Urinary bladder (tissue), 4 donors: ENCODE data around the gene SERINC5. TPM values are rescaled to one million over a fixed set of nuclear protein-coding genes. Genes with fewer than 3 reads are reported as not detected.
"Not testable (repeated sequence)": the region's sequence is repeated elsewhere in the genome, so short reads cannot be mapped to it uniquely, and the experiment has no call there.

Source experiments
- DNase-seq: peaks from one replicate; pipeline ENCODE4 v3.0.0-alpha.2; 2015; ENCODE audit errors: extremely low spot score
- H3K27ac ChIP-seq: one replicate; pipeline ENCODE4 v1.5.1; 2013; ENCODE audit warnings: low read depth, mild to moderate bottlenecking, moderate library complexity
- H3K36me3 ChIP-seq: one replicate; pipeline ENCODE4 v1.6.1; 2013; ENCODE audit warnings: mild to moderate bottlenecking, moderate library complexity; ENCODE audit not compliant: insufficient read depth
- H3K4me1 ChIP-seq: one replicate; pipeline ENCODE4 v1.6.1; 2013; ENCODE audit warnings: mild to moderate bottlenecking, moderate library complexity; ENCODE audit not compliant: insufficient read depth
- H3K4me3 ChIP-seq: one replicate; pipeline ENCODE4 v1.5.1; 2013; ENCODE audit warnings: low read depth, low read length
- WGBS: extraction: QIAGEN DNeasy Blood & Tissue Kit; methylation state at CpG from one replicate; pipeline ENCODE4 v1.1.7; 2013; 5-methylcytosine and 5-hydroxymethylcytosine counted together
- polyA plus RNA-seq: library from polyadenylated mRNA; stranded (reverse); fragments of 200-250 nt; gene quantifications from one replicate; pipeline ENCODE4 v1.2.3, GENCODE V29; 2013
- total RNA-seq: library from RNA; depleted of rRNA; stranded (reverse); fragments of >200 nt; gene quantifications from one replicate; pipeline ENCODE4 v1.2.3, GENCODE V29; 2014
- donor health status: healthy with polysubstance abuse.
- donor health status: healthy.

Gene SERINC5
- total and polyA plus RNA-seq, 2 donors: 7.2 to 48.7 TPM

- Histone ChIP-seq H3K4me3 (no peak overlapping the region), H3K4me1 (no peaks in the 10 kb centered on the region), H3K36me3 (no peaks in the 10 kb centered on the region), H3K27ac (no peak overlapping the region)
- DNase-seq: no peak
Measured at GRCh38 chr5:80276186-80276585, 20.3 kb upstream of the SERINC5 start.

GRCh38 chr5:80275347-80275746, 19.5 kb upstream of the SERINC5 start:
- Histone ChIP-seq H3K4me3 (no peak overlapping the region), H3K36me3 (no peaks in the 10 kb centered on the region), H3K4me1 (no peaks in the 10 kb centered on the region), H3K27ac (no peak overlapping the region)
- WGBS: 92% methylated on average over 2 of the region's 2 CpGs
- DNase-seq: no peak

GRCh38 chr5:80270543-80270942, 14.7 kb upstream of the SERINC5 start:
- H3K36me3 ChIP-seq, H3K4me1 ChIP-seq, H3K4me3 ChIP-seq, DNase-seq, H3K27ac ChIP-seq: not testable (repeated sequence)
- 93% methylated on average over 2 of the region's 2 CpGs for WGBS

- DNase-seq: no peak
- Histone ChIP-seq H3K4me1 (no peaks in the 10 kb centered on the region), H3K36me3 (no peaks in the 10 kb centered on the region), H3K4me3 (no peak overlapping the region), H3K27ac (no peak overlapping the region)
- 87% methylated on average over 8 of the region's 8 CpGs for WGBS
Measured at GRCh38 chr5:80269991-80270438, 14.2 kb upstream of the SERINC5 start.

GRCh38 chr5:80268916-80269315, 13.1 kb upstream of the SERINC5 start:
- Histone ChIP-seq H3K4me3 (no peak overlapping the region), H3K27ac (no peak overlapping the region), H3K36me3 (no peaks in the 10 kb centered on the region), H3K4me1 (no peaks in the 10 kb centered on the region)
- no peak for DNase-seq
- 45% methylated on average over 5 of the region's 5 CpGs for WGBS

GRCh38 chr5:80266566-80266965, 10.7 kb upstream of the SERINC5 start:
- no peak overlapping the region for H3K27ac ChIP-seq
- no peak overlapping the region for H3K4me3 ChIP-seq
- H3K4me1 ChIP-seq: no peaks in the 10 kb centered on the region
- no peaks in the 10 kb centered on the region for H3K36me3 ChIP-seq
- 59% methylated on average over 2 of the region's 2 CpGs for WGBS
- DNase-seq: no peak

GRCh38 chr5:80260461-80260860, 4.6 kb upstream of the SERINC5 start:
- 98% methylated on average over 1 of the region's 1 CpG for WGBS
- H3K36me3 ChIP-seq: no peaks in the 10 kb centered on the region
- no peak for DNase-seq
- H3K4me3 ChIP-seq: no peak overlapping the region
- no peak overlapping the region for H3K27ac ChIP-seq
- peaks cover 2% of the 10 kb centered on the region for H3K4me1 ChIP-seq

- DNase-seq: no peak
- Histone ChIP-seq H3K4me1 (peaks cover 2% of the 10 kb centered on the region), H3K27ac (no peak overlapping the region), H3K36me3 (no peaks in the 10 kb centered on the region), H3K4me3 (no peak overlapping the region)
- 97% methylated on average over 6 of the region's 6 CpGs for WGBS
Measured at GRCh38 chr5:80259511-80260203, 3.8 kb upstream of the SERINC5 start.

GRCh38 chr5:80255431-80255810, 427 bp downstream of the SERINC5 start:
- no peak for DNase-seq
- Histone ChIP-seq H3K4me3 (peak overlapping the region; percentile 86), H3K36me3 (no peaks in the 10 kb centered on the region), H3K27ac (peak overlapping the region; percentile 96), H3K4me1 (peaks cover 7% of the 10 kb centered on the region)
- WGBS: under 1% methylated on average over 37 of the region's 37 CpGs

- under 1% methylated on average over 23 of the region's 23 CpGs for WGBS
- H3K36me3 ChIP-seq: no peaks in the 10 kb centered on the region
- H3K4me3 ChIP-seq: peak overlapping the region; percentile 86
- DNase-seq: no peak
- H3K4me1 ChIP-seq: peaks cover 7% of the 10 kb centered on the region
- peak overlapping the region; percentile 16 for H3K27ac ChIP-seq
Measured at GRCh38 chr5:80254767-80255430, 949 bp downstream of the SERINC5 start.

- no peak overlapping the region for H3K27ac ChIP-seq
- no peak for DNase-seq
- WGBS: 87% methylated on average over 8 of the region's 8 CpGs
- no peaks in the 10 kb centered on the region for H3K36me3 ChIP-seq
- H3K4me3 ChIP-seq: no peak overlapping the region
- H3K4me1 ChIP-seq: peaks cover 7% of the 10 kb centered on the region
Measured at GRCh38 chr5:80251636-80252035, 4.2 kb downstream of the SERINC5 start.

GRCh38 chr5:80250801-80251200, 5.0 kb downstream of the SERINC5 start:
- no peak overlapping the region for H3K27ac ChIP-seq
- H3K4me3 ChIP-seq: no peak overlapping the region
- H3K36me3 ChIP-seq: no peaks in the 10 kb centered on the region
- H3K4me1 ChIP-seq: peaks cover 7% of the 10 kb centered on the region
- no peak for DNase-seq
- WGBS: 75% methylated on average over 7 of the region's 7 CpGs

GRCh38 chr5:80249901-80250300, 5.9 kb downstream of the SERINC5 start:
- Histone ChIP-seq H3K4me3 (no peak overlapping the region), H3K36me3 (no peaks in the 10 kb centered on the region), H3K27ac (no peak overlapping the region), H3K4me1 (peaks cover 7% of the 10 kb centered on the region)
- no peak for DNase-seq
- WGBS: 82% methylated on average over 1 of the region's 1 CpG

GRCh38 chr5:80248378-80248777, 7.5 kb downstream of the SERINC5 start:
- H3K27ac ChIP-seq: no peak overlapping the region
- DNase-seq: no peak
- H3K4me3 ChIP-seq: no peak overlapping the region
- H3K4me1 ChIP-seq: peaks cover 4% of the 10 kb centered on the region
- 91% methylated on average over 2 of the region's 2 CpGs for WGBS
- no peaks in the 10 kb centered on the region for H3K36me3 ChIP-seq
